ENCODE data around the gene IL22RA2.

The IL22RA2 gene

GRCh38 chr6:137190583-137191094 lies 17.2 kb upstream of the IL22RA2 start:
- TF ChIP-seq, protein P1, sequence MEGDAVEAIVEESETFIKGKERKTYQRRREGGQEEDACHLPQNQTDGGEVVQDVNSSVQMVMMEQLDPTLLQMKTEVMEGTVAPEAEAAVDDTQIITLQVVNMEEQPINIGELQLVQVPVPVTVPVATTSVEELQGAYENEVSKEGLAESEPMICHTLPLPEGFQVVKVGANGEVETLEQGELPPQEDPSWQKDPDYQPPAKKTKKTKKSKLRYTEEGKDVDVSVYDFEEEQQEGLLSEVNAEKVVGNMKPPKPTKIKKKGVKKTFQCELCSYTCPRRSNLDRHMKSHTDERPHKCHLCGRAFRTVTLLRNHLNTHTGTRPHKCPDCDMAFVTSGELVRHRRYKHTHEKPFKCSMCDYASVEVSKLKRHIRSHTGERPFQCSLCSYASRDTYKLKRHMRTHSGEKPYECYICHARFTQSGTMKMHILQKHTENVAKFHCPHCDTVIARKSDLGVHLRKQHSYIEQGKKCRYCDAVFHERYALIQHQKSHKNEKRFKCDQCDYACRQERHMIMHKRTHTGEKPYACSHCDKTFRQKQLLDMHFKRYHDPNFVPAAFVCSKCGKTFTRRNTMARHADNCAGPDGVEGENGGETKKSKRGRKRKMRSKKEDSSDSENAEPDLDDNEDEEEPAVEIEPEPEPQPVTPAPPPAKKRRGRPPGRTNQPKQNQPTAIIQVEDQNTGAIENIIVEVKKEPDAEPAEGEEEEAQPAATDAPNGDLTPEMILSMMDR (IDR thresholded peaks at IDR 0.05; ENCODE audit: control insufficient read depth, insufficient read depth, low read depth, low read length, missing control alignments) = no peak
- H3K4me3 ChIP-seq (ENCODE audit: control insufficient read depth, low read depth, low read length) = no peak overlapping the region
- DNase-seq (ENCODE audit: low read depth) = no peak

DNA sequence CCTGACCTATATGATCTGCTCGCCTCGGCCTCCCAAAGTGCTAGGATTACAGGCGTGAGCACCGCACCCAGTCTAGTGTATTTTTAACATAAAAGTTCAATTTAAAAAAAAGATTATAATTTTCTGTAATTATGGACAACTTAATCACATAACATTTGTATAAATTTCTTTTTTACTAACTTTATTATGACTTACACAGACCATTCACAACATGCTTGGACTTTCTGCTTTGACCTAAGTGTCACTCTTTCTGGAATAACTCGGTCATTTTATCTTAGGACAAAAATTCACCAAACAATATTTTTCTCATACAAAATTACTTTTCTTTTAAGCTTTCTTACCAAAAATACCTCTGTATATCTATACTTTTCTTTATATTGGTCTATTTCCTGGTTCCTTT lies 15.4 kb upstream of the IL22RA2 start:
- no peak overlapping the region for H3K4me3 ChIP-seq (ENCODE audit: control insufficient read depth, low read depth, low read length)
- no peak for DNase-seq (ENCODE audit: low read depth)
- TF ChIP-seq, protein P1 (IDR thresholded peaks at IDR 0.05; ENCODE audit: control insufficient read depth, insufficient read depth, low read depth, low read length, missing control alignments) = no peak

GRCh38 chr6:137185290-137185689 lies 11.8 kb upstream of the IL22RA2 start:
- H3K4me3 ChIP-seq (ENCODE audit: control insufficient read depth, low read depth, low read length) = no peak overlapping the region
- no peak for DNase-seq (ENCODE audit: low read depth)
- TF ChIP-seq, protein P1 (IDR thresholded peaks at IDR 0.05; ENCODE audit: control insufficient read depth, insufficient read depth, low read depth, low read length, missing control alignments) = no peak

GRCh38 chr6:137182654-137183073 lies 9.2 kb upstream of the IL22RA2 start:
- DNase-seq (ENCODE audit: low read depth) = no peak
- no peak overlapping the region for H3K4me3 ChIP-seq (ENCODE audit: control insufficient read depth, low read depth, low read length)
- TF ChIP-seq, protein P1 (IDR thresholded peaks at IDR 0.05; ENCODE audit: control insufficient read depth, insufficient read depth, low read depth, low read length, missing control alignments) = no peak

- no peak for DNase-seq (ENCODE audit: low read depth)
- no peak overlapping the region for H3K4me3 ChIP-seq (ENCODE audit: control insufficient read depth, low read depth, low read length)
- TF ChIP-seq, protein P1 (IDR thresholded peaks at IDR 0.05; ENCODE audit: control insufficient read depth, insufficient read depth, low read depth, low read length, missing control alignments) = no peak
Measured at GRCh38 chr6:137181891-137182653, 8.6 kb upstream of the IL22RA2 start.

DNA sequence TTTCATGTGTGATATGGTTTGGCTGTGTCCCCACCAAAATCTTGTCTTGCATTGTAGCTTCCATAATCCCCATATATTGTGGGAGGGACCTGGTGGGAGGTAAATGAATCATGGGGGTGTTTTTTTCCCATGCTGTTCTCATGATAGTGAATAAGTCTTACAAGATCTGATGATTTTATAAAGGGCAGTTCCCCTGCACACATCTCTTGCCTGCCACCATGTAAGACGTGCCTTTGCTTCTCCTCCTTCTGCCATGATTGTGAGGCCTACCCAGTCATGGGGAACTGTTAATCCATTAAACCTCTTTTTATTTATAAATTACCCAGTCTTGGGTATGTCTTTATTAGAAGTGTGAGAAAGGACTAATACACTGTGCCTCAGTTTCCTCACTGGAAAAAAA lies 4.2 kb upstream of the IL22RA2 start:
- TF ChIP-seq, protein P1 (IDR thresholded peaks at IDR 0.05; ENCODE audit: control insufficient read depth, insufficient read depth, low read depth, low read length, missing control alignments) = no peak
- no peak for DNase-seq (ENCODE audit: low read depth)
- H3K4me3 ChIP-seq (ENCODE audit: control insufficient read depth, low read depth, low read length) = no peak overlapping the region
